ENCODE data around the gene ABCA2. TPM values are rescaled to one million over a fixed set of nuclear protein-coding genes. Genes with fewer than 3 reads are reported as not detected.

Gene ABCA2
- total RNA-seq, 1 experiment from 2014 or later = 19.2 TPM

- ATAC-seq = no peak
- CTCF ChIA-PET = interaction anchor here (1.8 kb wide), 1 partner anchor 9 kb away, joined by 8 read pairs; the partner anchor contains the start of gene PAXX
- Mint-ChIP-seq H3K4me3 (no peak overlapping the region), H3K4me1 (no peaks in the 10 kb centered on the region), H3K27me3 (ENCODE audit: low read depth) (peaks cover 28% of the 10 kb centered on the region), H3K9me3 (no peaks in the 10 kb centered on the region), H3K27ac (no peak overlapping the region), H3K36me3 (no peaks in the 10 kb centered on the region)
- no peak for DNase-seq (ENCODE audit: low spot score)
- no peak for TF ChIP-seq TEAD4 (CRISPR knock-in tag; IDR thresholded peaks at IDR 0.05)
- TF ChIP-seq USF1 (CRISPR knock-in tag; IDR thresholded peaks at IDR 0.05) = no peak
- TF ChIP-seq MXD4 (CRISPR knock-in tag; IDR thresholded peaks at IDR 0.05; ENCODE audit: borderline replicate concordance) = no peak
- no peak for TF ChIP-seq ZNF416 (CRISPR knock-in tag; IDR thresholded peaks at IDR 0.05)
- no peak for TF ChIP-seq OVOL2 (CRISPR knock-in tag; IDR thresholded peaks at IDR 0.05; ENCODE audit: borderline replicate concordance)
- TF ChIP-seq JAZF1 (CRISPR knock-in tag; IDR thresholded peaks at IDR 0.05) = no peak
- no peak for TF ChIP-seq AR (CRISPR knock-in tag; IDR thresholded peaks at IDR 0.05)
- TF ChIP-seq SP1 (CRISPR knock-in tag; conservative IDR thresholded peaks at IDR 0.05) = no peak
- no peak for TF ChIP-seq FOXP1 (CRISPR knock-in tag; IDR thresholded peaks at IDR 0.05; ENCODE audit: borderline replicate concordance)
- TF ChIP-seq ETV6 (CRISPR knock-in tag; IDR thresholded peaks at IDR 0.05) = no peak
- no peak for TF ChIP-seq SMAD3 (CRISPR knock-in tag; IDR thresholded peaks at IDR 0.05; ENCODE audit: borderline replicate concordance)
- no peak for TF ChIP-seq PRRX2 (CRISPR knock-in tag; IDR thresholded peaks at IDR 0.05)
- no peak for TF ChIP-seq MYBL2 (CRISPR knock-in tag; IDR thresholded peaks at IDR 0.05)
- no peak for TF ChIP-seq AFF4 (CRISPR knock-in tag; IDR thresholded peaks at IDR 0.05; ENCODE audit: borderline replicate concordance)
- TF ChIP-seq GTF2I (CRISPR knock-in tag; conservative IDR thresholded peaks at IDR 0.05) = no peak
- no peak for TF ChIP-seq TEAD1 (CRISPR knock-in tag; IDR thresholded peaks at IDR 0.05)
- no peak for TF ChIP-seq ZNF512 (CRISPR knock-in tag; IDR thresholded peaks at IDR 0.05; ENCODE audit: borderline replicate concordance)
- no peak for TF ChIP-seq CREB1 (CRISPR knock-in tag; IDR thresholded peaks at IDR 0.05)
- POLR2A ChIA-PET = no interaction called here
Observed at GRCh38 chr9:136983167-136983566, 44.9 kb downstream of the ABCA2 start.
